HG02943 (cell line): ENCODE results near the gene TBX2.

Experiments
- ATAC-seq: cut with Tn5 transposase; IDR thresholded peaks from one replicate; pipeline ENCODE4 v1.9.1; 2021; ENCODE audit warnings: mild to moderate bottlenecking, low read depth, moderate library complexity; ENCODE audit not compliant: unreplicated experiment

The TBX2 gene

DNA sequence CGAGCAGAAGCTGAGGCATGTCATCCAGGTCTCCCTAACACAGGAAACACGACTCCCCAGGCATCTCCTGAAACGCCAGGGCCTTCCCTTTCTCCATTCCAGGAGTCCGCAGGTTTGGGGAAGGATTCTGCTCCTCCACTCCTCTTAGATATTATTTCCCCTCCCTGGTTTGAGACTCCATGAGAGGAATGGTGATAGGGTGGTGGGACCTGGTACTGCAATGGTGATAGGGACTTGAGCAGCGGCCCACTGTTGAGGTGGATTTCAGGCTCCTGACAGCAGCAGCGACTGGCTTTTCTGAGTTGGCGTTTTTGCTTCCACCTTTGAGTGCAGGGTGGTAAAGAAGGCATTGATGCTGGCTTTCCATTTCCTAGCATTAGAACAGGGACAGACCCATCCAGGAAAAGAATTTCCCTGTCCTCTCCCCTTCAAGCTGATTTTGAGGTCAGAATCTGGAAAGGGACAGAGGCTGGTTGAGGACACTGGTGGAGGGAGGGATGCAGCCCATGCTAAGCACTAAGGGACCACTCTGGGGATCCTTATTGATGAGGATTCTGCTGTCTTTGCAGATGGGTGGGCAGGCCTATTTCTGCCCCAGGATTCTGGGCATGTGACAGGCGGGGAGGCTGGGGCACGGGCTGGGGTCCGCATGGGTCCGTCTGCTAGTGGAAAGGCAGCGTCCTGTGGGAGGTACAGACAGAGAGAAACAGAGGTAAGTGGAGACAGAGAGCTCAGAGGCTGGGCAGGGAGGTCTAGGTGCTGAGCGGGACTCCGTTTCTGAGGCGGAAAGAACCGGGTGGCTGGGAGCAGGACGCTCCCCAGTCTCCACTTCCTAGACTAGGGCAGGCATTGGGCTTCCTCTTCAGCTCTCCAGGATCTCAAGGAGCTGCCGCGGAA, 51.2 kb downstream of the TBX2 start:
- no peak for ATAC-seq

DNA sequence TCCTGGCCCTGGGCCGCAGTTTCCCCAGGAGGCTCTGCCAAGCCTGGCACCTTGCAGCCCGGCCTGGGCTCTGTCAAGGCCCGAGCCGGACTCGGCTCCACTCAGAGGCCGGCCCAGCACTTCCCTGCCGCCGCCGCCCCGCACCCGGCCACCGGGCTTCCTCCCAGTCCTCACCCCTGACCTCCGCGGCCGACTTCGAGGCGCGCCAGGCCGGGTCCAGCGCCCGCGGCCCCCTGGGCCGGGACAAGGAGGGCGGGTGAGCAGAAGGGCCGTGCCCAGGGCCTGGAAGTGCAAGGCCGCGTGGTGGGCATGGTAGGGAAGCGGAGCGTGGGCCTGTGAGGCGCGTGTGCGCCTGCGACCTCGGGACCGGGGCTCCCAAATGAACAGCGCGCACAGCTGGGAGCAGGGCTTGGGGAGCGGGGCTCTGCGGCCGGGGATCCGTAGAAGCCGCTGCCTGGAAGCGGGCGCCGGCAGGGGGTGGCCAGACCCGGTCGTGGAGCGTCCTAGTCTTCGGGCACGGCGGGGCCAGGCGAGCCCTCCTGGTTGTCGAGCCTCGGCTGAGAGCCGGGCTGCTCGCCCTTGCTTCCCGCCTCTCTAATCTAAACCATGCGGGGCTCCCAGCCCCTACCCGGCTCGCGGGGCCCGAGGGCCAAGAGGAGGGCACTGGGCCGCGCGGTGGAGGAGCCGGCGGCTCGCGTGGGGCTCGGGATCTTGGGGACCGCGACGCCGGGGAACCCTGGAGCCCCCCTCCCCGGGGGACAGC, 52.1 kb downstream of the TBX2 start:
- ATAC-seq = no peak

DNA sequence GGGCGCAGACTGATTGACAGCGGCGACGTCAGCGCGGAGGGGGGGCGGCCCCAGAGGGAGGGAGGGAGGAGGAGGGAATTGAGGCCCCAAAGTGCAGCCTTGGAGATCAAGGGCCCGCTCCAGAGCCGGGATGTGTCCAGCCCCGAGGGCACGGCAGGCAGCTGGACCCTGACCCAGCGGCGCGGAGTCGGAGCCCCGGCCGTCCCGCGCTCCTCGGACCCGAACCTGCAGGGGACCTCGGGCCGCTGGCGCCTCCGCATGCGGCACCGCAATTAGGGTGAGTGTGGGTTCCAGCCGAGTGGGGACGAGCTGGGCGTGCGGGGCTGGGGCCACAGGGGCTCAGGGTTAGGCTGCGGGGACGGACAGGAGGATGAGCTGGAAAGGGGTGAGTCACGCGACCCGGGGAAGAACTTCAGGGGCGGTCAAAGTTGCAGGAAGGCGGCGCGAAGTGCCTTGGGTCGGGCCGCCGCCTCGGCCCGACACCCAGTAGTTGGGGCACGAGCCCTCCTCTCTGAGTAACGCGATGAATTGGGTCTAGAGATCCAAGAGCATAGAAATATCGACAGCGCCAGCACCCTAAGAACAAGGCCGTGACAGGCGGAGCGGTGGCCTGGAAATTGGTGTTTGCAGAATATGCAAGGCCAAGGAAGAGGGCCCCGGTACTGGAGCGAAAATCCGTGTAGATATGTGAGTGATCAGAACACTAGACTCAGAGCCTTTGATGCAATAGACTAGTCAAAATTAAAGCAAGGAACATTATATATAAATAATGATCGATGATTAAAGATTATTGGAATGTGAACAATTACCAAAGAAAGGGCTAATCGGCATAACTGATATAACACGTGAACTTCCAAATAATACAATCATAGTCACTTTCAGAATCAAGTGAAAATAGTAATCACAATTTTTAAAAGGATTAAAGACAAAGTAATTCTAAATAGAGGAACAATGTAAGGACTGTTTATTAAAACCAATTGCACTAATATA, 53.0 kb downstream of the TBX2 start, which contains the start of gene TBX4:
TSS of gene TBX4 (plus strand) at position 122 of the 990 bp plus-strand sequence. CDS start 4,069 bp downstream, outside the sequence.
- no peak for ATAC-seq

DNA sequence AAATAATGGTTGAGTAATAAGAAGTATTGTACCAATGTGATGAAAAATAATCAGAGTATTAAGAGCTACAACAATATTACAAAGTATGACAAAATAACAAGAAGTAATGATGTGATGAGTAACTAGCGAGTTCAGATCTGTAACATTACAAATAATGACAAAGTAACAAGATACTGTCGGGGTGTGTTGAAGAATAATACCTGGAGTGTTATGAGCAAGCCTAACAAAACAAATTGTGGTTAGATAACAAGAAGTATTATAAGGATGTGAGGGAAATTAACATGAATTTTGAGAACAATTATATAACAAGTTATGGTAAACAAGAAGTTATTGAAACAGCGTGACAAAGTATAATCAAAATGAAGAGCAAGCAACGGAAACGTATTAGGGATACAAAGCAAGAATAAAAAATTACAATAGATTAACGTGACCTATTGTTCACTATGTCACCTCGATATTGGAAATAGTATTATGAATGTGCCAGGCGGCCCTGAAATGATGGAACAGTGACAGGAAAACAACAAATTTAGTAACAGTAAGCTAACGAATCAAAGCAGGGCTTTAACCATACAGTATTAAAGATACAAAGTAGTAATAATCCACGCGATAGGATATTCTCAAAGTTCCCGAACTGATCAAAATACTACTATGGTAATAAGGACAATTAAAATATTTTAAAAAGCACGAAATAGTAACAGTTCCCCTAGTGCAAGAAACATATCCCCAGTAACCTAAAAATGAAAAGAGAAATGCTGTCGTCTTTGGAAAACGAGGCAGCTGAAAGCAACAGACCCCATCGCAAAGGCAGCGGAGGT, 54.1 kb downstream of the TBX2 start:
- ATAC-seq = no peak

DNA sequence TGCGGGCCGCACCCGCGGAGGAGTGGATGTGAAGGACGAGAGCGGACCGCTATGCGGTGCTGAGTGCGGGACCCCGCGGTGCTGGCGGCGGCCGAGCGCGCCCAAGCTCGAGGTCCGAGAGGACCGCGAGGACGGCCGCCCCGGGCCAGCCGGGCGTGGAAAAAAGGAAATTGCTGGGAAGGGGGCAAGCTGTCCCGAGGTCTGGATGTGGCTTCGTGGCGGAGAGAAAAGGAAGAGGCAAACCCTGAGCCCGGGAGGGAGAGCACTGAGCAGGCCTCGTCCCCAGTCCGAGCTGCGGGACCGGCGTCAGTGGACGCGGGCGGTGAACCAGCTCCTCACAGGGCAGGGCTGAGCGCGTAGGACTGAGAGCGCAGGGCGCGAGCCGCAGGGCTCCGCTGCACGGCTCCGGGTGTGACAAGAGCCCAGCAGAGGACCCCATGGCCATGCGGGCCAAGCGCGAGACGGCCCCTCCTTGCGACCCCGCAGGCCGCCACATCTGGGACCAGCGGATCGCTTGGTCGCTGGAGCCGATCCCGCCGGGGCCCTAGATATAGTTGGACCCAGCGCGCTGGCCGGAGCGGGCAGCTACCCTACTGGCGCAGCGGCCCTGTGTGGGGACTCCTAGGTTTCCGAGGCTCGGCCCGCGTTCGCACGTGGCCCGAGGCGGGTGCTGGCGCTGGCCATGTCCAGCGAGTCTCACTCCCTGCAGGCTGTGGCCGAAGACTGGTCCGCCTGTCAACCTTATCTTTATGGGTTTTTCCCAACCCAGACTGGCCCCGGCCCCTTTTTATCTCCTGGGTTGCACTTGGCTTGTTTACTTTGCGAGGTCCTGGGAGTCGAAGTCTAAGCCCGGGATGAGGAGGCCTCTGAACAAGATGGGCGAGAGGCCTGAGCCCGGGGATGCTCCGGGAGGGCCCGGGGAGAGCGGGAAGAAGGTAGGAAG, 55.0 kb downstream of the TBX2 start:
- ATAC-seq = no peak

DNA sequence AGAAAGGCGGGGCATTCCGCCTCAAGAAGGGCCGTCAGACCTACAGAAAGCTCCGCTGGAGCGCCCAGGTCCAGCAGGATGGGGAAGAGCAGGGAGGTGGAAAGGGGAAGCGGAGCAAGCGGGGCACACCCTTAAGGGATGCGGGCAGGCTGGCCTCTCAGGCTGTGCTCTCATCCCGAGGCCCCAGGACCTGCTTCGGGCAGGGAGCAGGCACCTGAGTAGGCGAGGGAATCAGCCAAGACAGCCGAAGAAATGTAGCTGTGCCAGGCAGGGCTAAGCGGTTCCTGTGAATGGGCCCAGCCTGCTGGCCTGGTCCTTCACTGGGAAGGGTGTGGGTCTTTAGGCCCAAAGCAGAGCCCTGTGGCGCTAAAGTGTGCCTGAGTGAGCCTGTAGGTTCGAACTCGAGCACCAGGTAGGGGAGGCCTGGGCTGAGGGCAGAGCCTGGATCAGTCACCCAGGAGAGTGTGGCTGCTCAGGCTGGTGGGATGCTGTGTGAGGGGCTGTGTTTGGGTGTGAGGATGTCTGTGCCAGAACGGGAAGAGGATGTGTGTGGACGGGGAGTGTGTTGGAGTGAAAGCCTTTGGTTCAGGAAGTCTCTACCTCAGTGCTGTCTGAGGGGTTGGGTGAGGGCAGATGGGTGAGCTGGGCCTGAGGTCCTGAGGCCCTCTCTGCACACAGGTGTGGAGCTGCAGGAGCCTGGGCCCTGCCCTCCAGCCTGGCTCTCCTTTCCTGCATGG, 55.8 kb downstream of the TBX2 start:
- no peak for ATAC-seq

DNA sequence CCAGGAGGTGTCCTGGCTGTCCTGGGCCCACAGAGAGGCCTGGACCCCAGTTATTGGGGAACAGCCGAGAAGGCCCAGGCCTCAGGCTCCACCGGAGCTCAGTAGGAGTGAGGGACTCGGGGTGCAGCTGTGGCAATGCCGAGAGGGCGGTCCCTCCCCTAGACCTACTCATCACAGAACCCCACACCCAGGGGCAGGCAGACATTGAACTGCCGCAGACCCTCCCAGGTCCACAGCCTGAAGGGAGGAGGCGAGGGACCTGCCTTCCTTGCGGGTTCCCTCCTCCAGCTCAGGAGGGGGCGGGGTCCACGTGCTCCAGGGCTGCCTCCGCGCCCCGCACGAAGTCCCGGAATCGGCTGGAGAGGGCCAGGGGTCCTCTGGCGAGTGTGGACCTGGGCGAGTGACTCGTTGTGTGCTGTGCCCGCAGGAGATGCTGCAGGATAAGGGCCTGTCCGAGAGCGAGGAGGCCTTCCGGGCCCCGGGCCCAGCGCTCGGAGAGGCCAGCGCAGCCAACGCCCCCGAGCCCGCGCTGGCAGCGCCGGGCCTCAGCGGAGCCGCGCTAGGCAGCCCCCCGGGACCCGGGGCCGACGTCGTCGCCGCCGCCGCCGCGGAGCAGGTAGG, 56.5 kb downstream of the TBX2 start:
- ATAC-seq = no peak

DNA sequence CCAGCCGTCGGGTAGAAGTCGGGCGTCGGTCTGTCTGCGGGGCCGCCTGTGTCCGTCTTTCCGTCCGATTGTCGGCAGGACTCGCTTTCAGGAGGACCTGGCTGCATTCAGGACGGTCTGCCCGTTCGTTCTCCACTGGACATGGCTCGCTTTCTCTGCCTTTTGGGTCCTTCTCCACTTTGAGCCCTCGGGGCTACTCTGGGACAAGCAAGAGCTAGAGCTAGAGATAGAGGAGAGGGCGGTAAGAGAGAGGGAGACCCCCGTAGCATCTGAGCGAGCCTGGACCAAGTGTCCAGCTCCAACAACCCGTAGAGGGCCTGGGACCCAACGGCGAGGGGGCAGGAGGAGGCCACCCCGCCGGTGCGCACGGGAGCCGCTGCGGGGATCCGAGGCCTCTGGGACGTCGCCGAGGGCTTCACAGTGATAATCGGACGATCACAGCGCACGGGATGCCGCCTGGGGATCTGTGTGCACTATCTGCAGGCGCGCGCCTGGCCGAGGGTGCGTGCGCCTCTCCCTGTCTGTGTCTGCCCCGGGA, 57.1 kb downstream of the TBX2 start:
- no peak for ATAC-seq

DNA sequence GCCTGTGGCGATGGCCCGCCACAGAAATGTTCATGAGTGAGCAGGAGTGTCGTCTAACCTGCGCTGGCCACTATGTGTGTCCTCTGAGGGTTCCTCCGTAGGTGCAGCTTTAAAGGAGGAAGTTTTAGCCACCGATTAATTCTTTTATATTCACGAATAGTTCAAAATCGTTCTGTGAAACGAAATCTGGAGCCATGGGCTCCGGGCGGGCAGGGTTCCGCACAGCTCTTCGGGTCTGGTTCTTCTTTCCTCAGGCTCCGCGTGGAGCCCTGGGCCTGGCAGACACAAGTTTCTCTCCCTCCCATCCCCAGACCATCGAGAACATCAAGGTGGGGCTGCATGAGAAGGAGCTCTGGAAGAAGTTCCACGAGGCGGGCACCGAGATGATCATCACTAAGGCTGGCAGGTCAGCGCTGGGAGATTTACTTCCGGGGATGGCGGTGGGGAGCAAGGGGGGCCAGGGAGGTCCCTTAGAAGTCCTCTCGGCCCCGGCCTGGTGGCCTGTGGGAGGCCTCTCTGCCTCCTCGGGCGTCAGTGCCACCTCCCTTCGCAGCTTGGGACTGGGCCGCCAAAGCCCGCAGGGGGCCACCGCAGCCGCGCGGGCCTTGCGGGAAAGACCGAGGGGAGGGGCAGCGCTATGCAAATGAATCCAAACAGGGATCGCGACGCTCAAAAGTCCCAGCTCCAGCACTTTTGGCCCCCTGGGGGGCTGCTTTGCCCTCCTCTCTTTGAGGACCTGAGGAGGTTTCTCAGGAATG, 57.8 kb downstream of the TBX2 start:
- no peak for ATAC-seq

DNA sequence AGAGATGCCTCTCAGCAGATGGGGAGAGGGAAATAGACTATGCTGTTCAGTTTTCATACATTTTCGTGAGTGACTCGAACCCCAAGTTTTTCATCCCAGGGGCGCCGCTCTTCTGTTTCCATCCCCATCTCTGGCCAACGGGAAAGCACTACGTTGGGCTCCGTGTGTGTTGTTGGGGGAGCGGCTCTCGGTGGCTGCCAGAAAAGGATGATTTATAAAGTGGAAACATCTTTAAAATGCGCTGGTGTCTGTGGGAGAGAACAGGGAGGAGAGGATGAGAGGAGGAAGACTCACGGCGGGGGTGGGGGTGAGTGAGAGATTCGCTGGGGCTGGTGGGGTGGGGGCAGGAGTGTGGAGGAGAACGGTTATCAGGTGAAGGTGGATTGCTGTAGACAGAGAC, 58.4 kb downstream of the TBX2 start:
- ATAC-seq = no peak

DNA sequence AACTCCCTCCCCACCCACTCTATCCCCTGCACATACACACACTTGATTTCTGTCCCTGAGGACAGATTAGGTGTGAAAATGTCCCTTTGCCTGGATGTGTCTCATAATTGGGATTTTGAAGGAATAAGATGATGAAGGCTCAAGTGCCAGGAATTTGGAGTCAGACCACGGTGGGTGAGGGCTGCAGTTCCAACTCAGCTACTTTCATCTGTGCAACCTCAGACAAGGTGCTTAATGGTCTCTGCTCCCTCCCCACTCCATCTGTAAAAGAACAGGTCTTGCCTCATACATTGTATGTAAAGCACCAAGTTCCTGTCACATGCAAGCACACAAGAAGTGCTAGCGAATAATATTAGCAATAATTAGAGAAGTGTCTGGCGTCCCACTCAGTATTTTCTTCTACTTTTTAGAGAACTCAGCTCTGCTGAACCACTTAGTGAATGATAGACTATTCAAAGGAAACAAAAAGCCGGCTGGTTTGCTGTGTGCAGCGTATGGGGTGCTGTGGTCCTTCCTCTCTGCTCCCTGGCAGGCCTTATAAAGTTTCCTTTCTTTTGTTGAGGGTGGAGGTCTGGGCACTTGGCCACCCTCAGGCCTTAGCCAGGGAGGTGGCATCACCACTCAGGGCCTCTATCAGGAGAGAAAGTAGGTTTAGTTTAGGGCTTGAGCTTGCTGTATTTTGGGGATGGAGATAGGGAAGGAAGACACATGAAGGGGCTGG, 58.9 kb downstream of the TBX2 start:
- ATAC-seq = no peak
